HG03280 (cell line): ENCODE results near the gene SHANK3.

ENCODE experiments used
- ATAC-seq: cut with Tn5 transposase; IDR thresholded peaks from one replicate; pipeline ENCODE4 v1.9.1; 2021; ENCODE audit warnings: mild to moderate bottlenecking, moderate library complexity; ENCODE audit not compliant: unreplicated experiment

SHANK3 gene

GRCh38 chr22:50711446-50712340 is 39.1 kb downstream of the SHANK3 start:
- no peak for ATAC-seq

GRCh38 chr22:50712341-50713007 is 39.9 kb downstream of the SHANK3 start:
- ATAC-seq, result no peak

GRCh38 chr22:50713008-50713385 is 40.4 kb downstream of the SHANK3 start:
- ATAC-seq, result no peak

GRCh38 chr22:50713571-50714056 is 41.0 kb downstream of the SHANK3 start:
- ATAC-seq, result no peak

GRCh38 chr22:50714150-50714549 is 41.5 kb downstream of the SHANK3 start:
- ATAC-seq, result no peak

GRCh38 chr22:50714631-50715179 is 42.1 kb downstream of the SHANK3 start:
- no peak for ATAC-seq

- no peak for ATAC-seq
Measured at GRCh38 chr22:50715250-50715649, 42.6 kb downstream of the SHANK3 start.

- no peak for ATAC-seq
Measured at GRCh38 chr22:50715776-50716175, 43.2 kb downstream of the SHANK3 start.

GRCh38 chr22:50716290-50717024 is 43.8 kb downstream of the SHANK3 start:
- ATAC-seq, result no peak

- ATAC-seq, result no peak
Measured at GRCh38 chr22:50717709-50718351, 45.2 kb downstream of the SHANK3 start.

- no peak for ATAC-seq
Measured at GRCh38 chr22:50718352-50718709, 45.7 kb downstream of the SHANK3 start.

- ATAC-seq, result no peak
Measured at GRCh38 chr22:50719814-50720300, 47.2 kb downstream of the SHANK3 start.

- ATAC-seq, result no peak
Measured at GRCh38 chr22:50720301-50721256, 48.0 kb downstream of the SHANK3 start.

GRCh38 chr22:50721257-50721844 is 48.7 kb downstream of the SHANK3 start:
- no peak for ATAC-seq

- ATAC-seq, result no peak
Measured at GRCh38 chr22:50722048-50722701, 49.6 kb downstream of the SHANK3 start.
